NCI-H1417 treated with DMSO at 0.1 percent for 48 hours (cell line): ENCODE measurements around the gene RAMP1.

Source experiments
- DNase-seq: peaks from one replicate; lab custom pipeline; 2025; lab: John Stamatoyannopoulos, UW

RAMP1 gene

GRCh38 chr2:237895544-237896506 lies 36.4 kb downstream of the RAMP1 start:
- DNase-seq = no peak

DNA sequence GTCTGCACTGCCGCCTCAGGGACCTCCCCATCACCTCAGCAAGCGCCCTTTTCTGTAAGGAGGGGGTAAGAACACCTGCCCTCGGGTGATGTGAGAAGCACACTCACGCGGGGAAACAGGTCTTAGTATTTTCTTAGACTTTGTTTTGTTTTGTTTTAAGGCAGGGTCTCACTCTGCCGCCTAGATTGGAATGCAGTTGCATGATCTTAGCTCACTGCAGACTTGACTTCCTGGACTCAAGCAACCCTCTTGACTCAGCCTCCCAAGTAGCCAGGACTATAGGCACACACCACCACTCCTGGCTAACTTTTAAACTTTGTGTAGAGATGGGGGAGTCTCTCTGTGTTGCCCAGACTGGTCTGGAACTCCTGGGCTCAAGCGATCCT lies 37.1 kb downstream of the RAMP1 start:
- DNase-seq = no peak

GRCh38 chr2:237896956-237897355 lies 37.5 kb downstream of the RAMP1 start:
- no peak for DNase-seq

DNA sequence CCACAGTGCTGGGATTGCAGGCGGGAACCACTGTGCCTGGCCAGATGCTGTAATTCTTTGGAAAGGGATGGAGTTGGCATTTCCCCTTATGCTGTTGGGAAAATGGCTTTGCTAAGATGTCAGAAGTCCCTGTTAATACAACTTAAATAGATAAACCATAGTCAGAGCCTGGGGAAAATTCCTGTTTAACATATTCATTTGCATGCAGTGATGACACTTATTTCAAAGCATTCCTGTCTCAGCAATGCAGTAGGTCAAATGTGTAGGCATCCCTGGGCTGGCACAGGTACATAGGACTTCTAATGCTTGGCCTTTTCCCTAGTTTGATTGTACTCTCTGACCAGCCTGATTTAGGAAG lies 38.6 kb downstream of the RAMP1 start:
- DNase-seq = no peak

GRCh38 chr2:237900891-237901831 lies 41.7 kb downstream of the RAMP1 start:
- no peak for DNase-seq

DNA sequence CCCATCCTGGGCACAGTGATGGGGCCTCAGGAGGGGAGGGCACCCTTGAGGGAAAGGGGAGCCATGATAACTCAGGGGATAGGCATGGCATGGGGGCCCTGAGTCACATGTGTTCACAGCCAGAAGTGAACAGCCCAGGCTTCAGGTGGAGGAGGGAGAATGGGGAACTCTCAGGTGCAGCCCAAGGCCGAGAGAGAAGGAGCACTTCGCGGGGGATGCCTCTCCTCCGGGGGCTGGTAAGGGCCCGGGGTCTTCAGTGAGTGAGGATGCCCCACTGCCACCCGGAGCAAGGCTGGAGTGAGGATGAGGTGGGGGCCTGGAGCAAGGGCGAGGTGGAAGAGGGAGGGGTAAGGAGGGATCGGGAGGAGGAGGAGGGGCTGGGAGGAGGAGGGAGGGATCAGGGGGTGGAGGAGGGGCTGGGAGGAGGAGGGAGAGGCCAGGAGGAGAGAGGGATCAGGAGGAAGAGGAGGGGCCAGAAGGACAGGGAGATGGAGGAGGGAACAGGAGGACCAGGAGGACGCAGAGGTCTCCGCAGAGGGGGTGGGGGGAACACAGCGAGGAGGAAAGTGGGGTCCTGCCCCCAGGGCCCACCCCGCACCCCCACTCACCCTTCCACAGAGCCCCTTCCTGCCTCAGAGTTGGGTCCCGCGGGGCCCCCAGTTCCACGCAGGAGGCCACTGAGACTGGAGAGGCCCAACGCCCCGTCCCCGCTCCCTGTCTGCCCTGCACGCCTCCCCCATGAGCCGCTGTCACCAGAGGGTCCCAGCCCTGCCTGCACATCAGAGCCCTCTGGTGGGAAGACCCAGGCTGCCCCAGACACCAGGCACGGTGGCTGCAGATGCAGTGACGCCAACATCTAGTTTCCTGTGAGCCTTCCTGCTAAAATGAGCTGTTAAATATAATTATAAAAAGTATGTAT lies 42.8 kb downstream of the RAMP1 start:
- DNase-seq = no peak

- DNase-seq = no peak
These were observed 45.6 kb downstream of the RAMP1 start for GRCh38 chr2:237904831-237905599.

GRCh38 chr2:237907144-237907543 lies 47.7 kb downstream of the RAMP1 start:
- DNase-seq = no peak

DNA sequence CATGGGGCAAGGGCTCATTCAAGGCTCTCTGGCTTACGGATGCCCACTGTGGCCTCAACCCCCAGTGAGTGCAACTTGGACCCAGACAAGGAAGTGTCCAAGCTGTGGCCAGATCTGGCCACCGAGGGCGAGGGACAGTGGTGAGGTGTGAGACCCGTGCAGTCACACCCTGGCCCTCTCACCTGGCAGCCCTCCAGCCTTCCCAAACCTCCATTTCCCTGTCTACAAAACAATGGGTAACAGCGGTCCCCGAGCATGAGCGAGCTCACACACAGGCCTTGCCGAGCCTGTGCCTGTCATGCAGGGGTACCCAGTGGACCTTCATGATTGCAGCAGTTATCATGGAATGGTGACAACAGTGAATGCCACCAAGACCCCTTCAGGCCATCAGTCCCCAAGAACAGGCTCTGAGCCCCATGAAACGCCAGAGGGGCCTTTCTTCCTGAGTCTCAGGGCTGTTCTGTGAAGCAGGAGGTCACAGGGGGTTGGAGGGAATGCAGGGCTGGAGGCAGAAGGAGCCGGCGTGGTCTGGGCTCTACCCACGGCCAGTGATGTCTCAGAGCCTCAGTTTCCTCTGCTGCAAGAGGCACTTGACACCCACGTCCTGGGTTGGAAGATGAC lies 49.8 kb downstream of the RAMP1 start:
- DNase-seq = no peak

- no peak for DNase-seq
These were observed 50.5 kb downstream of the RAMP1 start for GRCh38 chr2:237909801-237910475.

DNA sequence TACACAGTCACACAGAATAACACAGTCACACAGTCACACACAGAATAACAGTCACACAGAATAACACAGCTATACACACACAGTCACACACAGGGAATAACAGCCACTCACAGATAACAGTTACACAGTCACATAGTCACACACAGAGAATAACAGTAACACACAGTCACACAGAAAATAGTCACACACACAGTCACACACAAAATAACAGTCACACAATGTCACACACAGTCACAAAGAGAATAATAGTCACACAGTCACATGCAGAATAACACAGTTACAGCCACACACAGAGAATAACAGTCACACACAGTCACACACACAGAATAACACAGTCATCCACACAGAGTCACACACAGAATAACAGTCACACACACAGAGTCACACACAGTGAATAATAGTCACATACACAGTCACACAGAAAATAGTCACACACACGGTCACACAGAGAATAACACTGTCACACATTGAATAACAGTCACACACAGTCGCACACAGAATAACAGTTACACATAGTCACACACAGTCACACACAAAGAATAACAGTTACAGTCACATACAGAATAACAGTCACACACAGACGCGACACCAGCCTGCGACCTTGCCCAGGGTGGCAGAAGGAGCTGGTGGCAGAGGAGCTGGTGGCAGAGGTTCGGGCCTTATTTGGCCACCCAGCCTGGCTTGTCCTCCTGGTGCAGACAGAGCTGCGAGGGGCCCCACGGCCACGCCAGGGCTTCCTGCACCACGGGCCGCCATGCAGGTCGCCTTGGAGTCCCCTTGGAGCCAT lies 51.3 kb downstream of the RAMP1 start:
- DNase-seq = no peak

DNA sequence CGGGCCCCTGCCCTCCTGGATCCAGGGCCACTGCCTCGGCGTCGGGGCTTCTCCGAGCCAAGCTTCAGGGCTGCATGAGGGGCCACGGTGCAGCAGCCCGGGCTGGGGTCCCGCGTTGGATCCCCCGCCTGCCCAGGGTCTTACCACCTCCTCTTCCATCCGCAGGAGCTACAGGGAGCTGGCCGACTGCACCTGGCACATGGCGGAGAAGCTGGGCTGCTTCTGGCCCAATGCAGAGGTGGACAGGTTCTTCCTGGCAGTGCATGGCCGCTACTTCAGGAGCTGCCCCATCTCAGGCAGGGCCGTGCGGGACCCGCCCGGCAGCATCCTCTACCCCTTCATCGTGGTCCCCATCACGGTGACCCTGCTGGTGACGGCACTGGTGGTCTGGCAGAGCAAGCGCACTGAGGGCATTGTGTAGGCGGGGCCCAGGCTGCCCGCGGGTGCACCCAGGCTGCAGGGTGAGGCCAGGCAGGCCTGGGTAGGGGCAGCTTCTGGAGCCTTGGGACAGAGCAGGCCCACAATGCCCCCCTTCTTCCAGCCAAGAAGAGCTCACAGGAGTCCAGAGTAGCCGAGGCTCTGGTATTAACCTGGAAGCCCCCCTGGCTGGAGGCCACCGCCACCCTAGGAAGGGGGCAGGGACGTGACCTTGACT lies 52.1 kb downstream of the RAMP1 start:
- DNase-seq = no peak

GRCh38 chr2:237912271-237913192 lies 53.1 kb downstream of the RAMP1 start:
- no peak for DNase-seq

DNA sequence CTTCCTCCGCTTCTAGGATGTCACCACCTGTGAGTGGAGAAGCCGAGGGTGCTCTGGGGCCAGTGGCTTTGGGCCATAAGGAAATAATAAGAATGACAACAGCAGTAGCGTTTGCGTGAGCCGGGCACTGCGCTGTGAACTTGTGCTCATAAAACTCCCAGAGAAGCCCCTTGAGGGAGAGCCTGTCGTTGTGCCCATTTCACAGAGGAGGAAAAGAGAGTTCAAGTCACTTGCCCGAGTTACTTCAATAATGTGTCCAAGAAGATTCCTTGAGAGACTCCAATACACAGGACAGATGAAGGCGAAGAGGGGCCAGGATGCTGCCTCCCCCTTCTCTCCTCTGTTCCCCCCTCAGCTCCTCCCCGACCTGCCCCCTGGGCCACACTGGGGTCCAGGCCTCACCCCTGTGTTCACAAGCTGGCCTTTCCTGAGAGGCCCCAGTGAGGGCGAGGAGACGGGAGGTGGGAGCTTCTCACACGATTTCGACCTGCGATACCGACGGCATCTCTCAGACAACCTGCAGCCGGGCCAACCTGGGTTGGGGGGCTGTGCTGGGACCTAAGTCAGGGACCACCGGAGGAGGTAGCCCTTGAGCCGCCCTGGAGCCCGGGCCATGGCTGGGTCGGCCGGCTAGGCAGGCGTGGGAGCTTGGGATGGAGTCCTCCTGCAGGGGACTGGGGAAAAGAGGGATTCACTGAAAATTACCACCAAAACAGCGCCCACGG lies 53.9 kb downstream of the RAMP1 start:
- DNase-seq = no peak

DNA sequence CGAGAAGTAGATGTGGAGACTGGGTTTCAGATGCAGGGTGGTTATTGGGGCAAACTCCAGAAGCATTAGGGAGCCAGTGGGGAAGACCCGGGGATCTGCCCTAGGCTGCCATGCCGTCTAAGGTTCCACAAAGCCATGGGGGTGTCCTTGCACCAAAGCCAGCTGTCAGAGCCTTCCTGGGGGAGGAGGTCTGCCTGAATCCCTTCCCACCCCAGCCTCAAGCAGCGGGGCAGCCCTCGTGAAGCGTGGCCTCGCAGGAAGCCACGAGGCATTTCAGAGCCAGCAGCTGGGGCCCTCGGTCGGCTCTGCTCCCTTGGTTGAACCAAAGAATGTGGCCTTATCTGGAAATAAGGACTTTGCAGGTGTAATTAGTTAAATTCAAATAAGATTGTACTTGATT lies 56.2 kb downstream of the RAMP1 start:
- no peak for DNase-seq

- no peak for DNase-seq
These were observed 56.9 kb downstream of the RAMP1 start for GRCh38 chr2:237916296-237916695.
